Liver (tissue), 3 donors: Measurements from ENCODE around the gene DIP2A.

Experiments used
- GABPA ChIP-seq, 2 donors: IDR thresholded peaks in 1 of 2; conservative IDR thresholded peaks in 1 of 2; 2 replicates each; pipeline ENCODE4 v1.6.1; 2016; ENCODE audit warnings: antibody characterized with exemption in 2 of 2, mild to moderate bottlenecking in 1 of 2, moderate library complexity in 1 of 2
- HNF4A ChIP-seq, 2 donors: conservative IDR thresholded peaks; 2 replicates each; pipeline ENCODE4 v1.6.1; 2016; ENCODE audit warnings: antibody characterized with exemption in 2 of 2, mild to moderate bottlenecking in 2 of 2
- HNF4G ChIP-seq: IDR thresholded peaks from 2 replicates; pipeline ENCODE4 v1.6.1; 2016; ENCODE audit warnings: antibody characterized with exemption
- NR2F2 ChIP-seq: IDR thresholded peaks from 2 replicates; pipeline ENCODE4 v1.6.1; 2016; ENCODE audit warnings: antibody characterized with exemption
- RAD21 ChIP-seq, 2 donors: IDR thresholded peaks; 2 replicates each; pipeline ENCODE4 v1.6.1; 2016; ENCODE audit warnings: antibody characterized with exemption in 2 of 2, mild to moderate bottlenecking in 2 of 2
- RXRA ChIP-seq, 2 donors: IDR thresholded peaks; 2 replicates each; pipeline ENCODE4 v1.6.1; 2017 to 2018; ENCODE audit warnings: antibody characterized with exemption in 2 of 2, mild to moderate bottlenecking in 1 of 2
- SP1 ChIP-seq: IDR thresholded peaks from 2 replicates; pipeline ENCODE4 v1.6.1; 2018; ENCODE audit warnings: antibody characterized with exemption, mild to moderate bottlenecking
- TAF1 ChIP-seq: conservative IDR thresholded peaks from 2 replicates; pipeline ENCODE4 v1.6.1; 2016; ENCODE audit warnings: antibody characterized with exemption, mild to moderate bottlenecking
- YY1 ChIP-seq: IDR thresholded peaks from 2 replicates; pipeline ENCODE4 v1.6.1; 2016; ENCODE audit warnings: antibody characterized with exemption, mild to moderate bottlenecking
- TF ChIP-seq, protein P1 (sequence below): IDR thresholded peaks from 2 replicates; pipeline ENCODE4 v1.6.1; 2016; ENCODE audit warnings: antibody characterized with exemption, mild to moderate bottlenecking
- TF ChIP-seq, protein P2 (sequence below): fragments of 150-350 bp; IDR thresholded peaks from 2 replicates; pipeline ENCODE4 v1.5.1; 2017; ENCODE audit warnings: improper control_type of control experiment, low read depth, low read length; ENCODE audit not compliant: missing input control
- TF ChIP-seq, protein P3 (sequence below): IDR thresholded peaks from 2 replicates; pipeline ENCODE4 v1.6.1; 2016; ENCODE audit warnings: antibody characterized with exemption
- TF ChIP-seq, protein P4 (sequence below): IDR thresholded peaks from 2 replicates; pipeline ENCODE4 v1.6.1; 2016; ENCODE audit warnings: antibody characterized with exemption
- donor health status: healthy.
- donor health status: healthy.

DNA sequence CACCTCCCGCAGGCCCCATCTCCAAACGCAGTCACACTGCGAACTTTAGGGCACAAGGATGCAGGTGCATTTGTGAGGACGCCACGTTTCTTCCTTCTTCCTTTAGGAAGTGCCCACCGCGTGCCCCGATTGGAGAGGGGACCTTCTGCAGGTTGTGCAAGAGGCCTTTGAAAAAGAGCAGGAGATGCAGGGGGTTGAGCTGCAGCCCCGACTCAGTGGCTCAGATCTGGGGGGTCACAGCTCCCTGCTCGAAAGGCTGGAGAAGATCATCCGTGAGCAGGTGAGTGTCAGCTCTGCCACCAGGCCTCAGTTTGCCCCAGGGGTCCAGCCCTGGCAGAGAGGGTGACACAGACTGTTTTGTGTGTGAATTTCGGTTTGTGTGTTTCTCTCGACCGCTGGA lies 31.2 kb upstream of the DIP2A start:
- TF ChIP-seq, protein P1, sequence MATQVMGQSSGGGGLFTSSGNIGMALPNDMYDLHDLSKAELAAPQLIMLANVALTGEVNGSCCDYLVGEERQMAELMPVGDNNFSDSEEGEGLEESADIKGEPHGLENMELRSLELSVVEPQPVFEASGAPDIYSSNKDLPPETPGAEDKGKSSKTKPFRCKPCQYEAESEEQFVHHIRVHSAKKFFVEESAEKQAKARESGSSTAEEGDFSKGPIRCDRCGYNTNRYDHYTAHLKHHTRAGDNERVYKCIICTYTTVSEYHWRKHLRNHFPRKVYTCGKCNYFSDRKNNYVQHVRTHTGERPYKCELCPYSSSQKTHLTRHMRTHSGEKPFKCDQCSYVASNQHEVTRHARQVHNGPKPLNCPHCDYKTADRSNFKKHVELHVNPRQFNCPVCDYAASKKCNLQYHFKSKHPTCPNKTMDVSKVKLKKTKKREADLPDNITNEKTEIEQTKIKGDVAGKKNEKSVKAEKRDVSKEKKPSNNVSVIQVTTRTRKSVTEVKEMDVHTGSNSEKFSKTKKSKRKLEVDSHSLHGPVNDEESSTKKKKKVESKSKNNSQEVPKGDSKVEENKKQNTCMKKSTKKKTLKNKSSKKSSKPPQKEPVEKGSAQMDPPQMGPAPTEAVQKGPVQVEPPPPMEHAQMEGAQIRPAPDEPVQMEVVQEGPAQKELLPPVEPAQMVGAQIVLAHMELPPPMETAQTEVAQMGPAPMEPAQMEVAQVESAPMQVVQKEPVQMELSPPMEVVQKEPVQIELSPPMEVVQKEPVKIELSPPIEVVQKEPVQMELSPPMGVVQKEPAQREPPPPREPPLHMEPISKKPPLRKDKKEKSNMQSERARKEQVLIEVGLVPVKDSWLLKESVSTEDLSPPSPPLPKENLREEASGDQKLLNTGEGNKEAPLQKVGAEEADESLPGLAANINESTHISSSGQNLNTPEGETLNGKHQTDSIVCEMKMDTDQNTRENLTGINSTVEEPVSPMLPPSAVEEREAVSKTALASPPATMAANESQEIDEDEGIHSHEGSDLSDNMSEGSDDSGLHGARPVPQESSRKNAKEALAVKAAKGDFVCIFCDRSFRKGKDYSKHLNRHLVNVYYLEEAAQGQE: no peak
- TF ChIP-seq, protein P2, sequence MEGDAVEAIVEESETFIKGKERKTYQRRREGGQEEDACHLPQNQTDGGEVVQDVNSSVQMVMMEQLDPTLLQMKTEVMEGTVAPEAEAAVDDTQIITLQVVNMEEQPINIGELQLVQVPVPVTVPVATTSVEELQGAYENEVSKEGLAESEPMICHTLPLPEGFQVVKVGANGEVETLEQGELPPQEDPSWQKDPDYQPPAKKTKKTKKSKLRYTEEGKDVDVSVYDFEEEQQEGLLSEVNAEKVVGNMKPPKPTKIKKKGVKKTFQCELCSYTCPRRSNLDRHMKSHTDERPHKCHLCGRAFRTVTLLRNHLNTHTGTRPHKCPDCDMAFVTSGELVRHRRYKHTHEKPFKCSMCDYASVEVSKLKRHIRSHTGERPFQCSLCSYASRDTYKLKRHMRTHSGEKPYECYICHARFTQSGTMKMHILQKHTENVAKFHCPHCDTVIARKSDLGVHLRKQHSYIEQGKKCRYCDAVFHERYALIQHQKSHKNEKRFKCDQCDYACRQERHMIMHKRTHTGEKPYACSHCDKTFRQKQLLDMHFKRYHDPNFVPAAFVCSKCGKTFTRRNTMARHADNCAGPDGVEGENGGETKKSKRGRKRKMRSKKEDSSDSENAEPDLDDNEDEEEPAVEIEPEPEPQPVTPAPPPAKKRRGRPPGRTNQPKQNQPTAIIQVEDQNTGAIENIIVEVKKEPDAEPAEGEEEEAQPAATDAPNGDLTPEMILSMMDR: no peak
- TF ChIP-seq TAF1 (no peak), GABPA (IDR thresholded peaks at IDR 0.05 in 1 of 2, conservative IDR thresholded peaks at IDR 0.05 in 1 of 2) (no peak), NR2F2 (no peak), RXRA (IDR thresholded peaks at IDR 0.05) (no peak), YY1 (no peak), RAD21 (IDR thresholded peaks at IDR 0.05) (no peak), HNF4A (conservative IDR thresholded peaks at IDR 0.05) (no peak), SP1 (no peak), HNF4G (no peak)
- TF ChIP-seq, protein P3, sequence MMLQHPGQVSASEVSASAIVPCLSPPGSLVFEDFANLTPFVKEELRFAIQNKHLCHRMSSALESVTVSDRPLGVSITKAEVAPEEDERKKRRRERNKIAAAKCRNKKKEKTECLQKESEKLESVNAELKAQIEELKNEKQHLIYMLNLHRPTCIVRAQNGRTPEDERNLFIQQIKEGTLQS: no peak
- TF ChIP-seq, protein P4, sequence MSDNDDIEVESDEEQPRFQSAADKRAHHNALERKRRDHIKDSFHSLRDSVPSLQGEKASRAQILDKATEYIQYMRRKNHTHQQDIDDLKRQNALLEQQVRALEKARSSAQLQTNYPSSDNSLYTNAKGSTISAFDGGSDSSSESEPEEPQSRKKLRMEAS: no peak
